Fibroblast of lung (primary cell): ENCODE measurements around the gene CPE. TPM values are rescaled to one million over a fixed set of nuclear protein-coding genes. Genes with fewer than 3 reads are reported as not detected.
A peak's percentile ranks its signal among the peaks of the same experiment; 100 is the strongest.

Experiments used
- DNase-seq, 2 donors: peaks; one replicate each; pipeline versions ENCODE4 v3.0.0 to v3.0.0-alpha.2; 2010; ENCODE audit warnings: low read depth in 2 of 2
- H2AFZ ChIP-seq: 2 replicates; pipeline ENCODE4 v1.5.1; 2012; ENCODE audit warnings: low read length, control low read depth, inconsistent platforms
- H3K27ac ChIP-seq: 2 replicates; pipeline ENCODE4 v1.5.1; 2011; ENCODE audit warnings: low read length, control low read depth; ENCODE audit not compliant: insufficient read depth
- H3K27me3 ChIP-seq: 2 replicates; pipeline ENCODE4 v1.5.1; 2011; ENCODE audit warnings: mild to moderate bottlenecking, low read length; ENCODE audit not compliant: control insufficient read depth, insufficient read depth
- H3K36me3 ChIP-seq: 2 replicates; pipeline ENCODE4 v1.5.1; 2011; ENCODE audit warnings: low read length; ENCODE audit not compliant: control insufficient read depth, insufficient read depth
- H3K4me1 ChIP-seq: 2 replicates; pipeline ENCODE4 v1.5.1; 2011; ENCODE audit warnings: low read length; ENCODE audit not compliant: control insufficient read depth, insufficient read depth; ENCODE audit errors: extremely low read depth
- H3K4me2 ChIP-seq: 2 replicates; pipeline ENCODE4 v1.5.1; 2011; ENCODE audit warnings: low read length, control low read depth; ENCODE audit not compliant: insufficient read depth; ENCODE audit errors: extremely low read depth
- H3K4me3 ChIP-seq, 4 experiments: fragments of 200-600 bp in 1 of 4; sonication (generic) in 1 of 4; replicated peaks in 1 of 4; 2 replicates each; pipeline ENCODE4 v1.5.1; 2011 to 2016; ENCODE audit warnings: low read length in 4 of 4, low read depth in 3 of 4, mild to moderate bottlenecking in 3 of 4, control low read depth in 2 of 4, inconsistent platforms in 1 of 4, mixed read lengths in 1 of 4; ENCODE audit not compliant: insufficient read depth in 1 of 4; ENCODE audit errors: control extremely low read depth in 1 of 4
- H3K79me2 ChIP-seq: 2 replicates; pipeline ENCODE4 v1.5.1; 2012; ENCODE audit warnings: mild to moderate bottlenecking, low read length, inconsistent platforms; ENCODE audit not compliant: control insufficient read depth, insufficient read depth
- H3K9ac ChIP-seq: 2 replicates; pipeline ENCODE4 v1.5.1; 2011; ENCODE audit warnings: mild to moderate bottlenecking, low read length, control low read depth; ENCODE audit not compliant: insufficient read depth
- H3K9me3 ChIP-seq: 2 replicates; pipeline ENCODE4 v1.5.1; 2012; ENCODE audit warnings: low read depth, low read length; ENCODE audit not compliant: control insufficient read depth, insufficient read depth
- H4K20me1 ChIP-seq: 2 replicates; pipeline ENCODE4 v1.5.1; 2011; ENCODE audit warnings: low read length; ENCODE audit not compliant: control insufficient read depth, insufficient read depth; ENCODE audit errors: extremely low read depth
- EZH2 ChIP-seq: IDR thresholded peaks from 2 replicates; pipeline ENCODE4 v1.5.1; 2012; ENCODE audit warnings: low read length, control low read depth, mild to moderate bottlenecking; ENCODE audit errors: missing control alignments
- polyA plus RNA-seq, 2 donors: library from polyadenylated mRNA; depleted of rRNA in 1 of 2; stranded (reverse) in 1 of 2; unstranded in 1 of 2; fragments of >200 nt; gene quantifications; 2 replicates each; pipeline ENCODE4 v1.2.1, GENCODE V29; 2011 to 2012; ENCODE audit warnings: missing spikeins in 1 of 2
- total RNA-seq: library from RNA; depleted of rRNA; stranded (reverse); fragments of >200 nt; gene quantifications from 2 replicates; pipeline ENCODE4 v1.2.1, GENCODE V29; 2014
- TF ChIP-seq, protein P1 (sequence below), 2 donors: IDR thresholded peaks in 1 of 2; conservative IDR thresholded peaks in 1 of 2; 1 replicate in 1 of 2; 2 replicates in 1 of 2; pipeline ENCODE4 v1.5.1; 2011 to 2012; ENCODE audit warnings: low read length in 2 of 2, control low read depth in 1 of 2, inconsistent platforms in 1 of 2, low read depth in 1 of 2, mild to moderate bottlenecking in 1 of 2

The CPE gene
- total and polyA plus RNA-seq, 2 donors (not counting 1 experiment from before 2014, with no cell fraction given), result 20.2 to 51.7 TPM

- H3K4me3 ChIP-seq, result no peak overlapping the region
- H3K4me2 ChIP-seq, result no peak overlapping the region
- H3K9ac ChIP-seq, result no peak overlapping the region
- H3K36me3 ChIP-seq, result no peaks in the 10 kb centered on the region
- no peak overlapping the region for H3K27ac ChIP-seq
- no peaks in the 10 kb centered on the region for H3K79me2 ChIP-seq
- no peaks in the 10 kb centered on the region for H3K9me3 ChIP-seq
- no peak for DNase-seq
- H3K27me3 ChIP-seq, result no peaks in the 10 kb centered on the region
- H3K4me1 ChIP-seq, result peaks cover 2% of the 10 kb centered on the region
- no peaks in the 10 kb centered on the region for H4K20me1 ChIP-seq
- no peak overlapping the region for H2AFZ ChIP-seq
- TF ChIP-seq, protein P1, sequence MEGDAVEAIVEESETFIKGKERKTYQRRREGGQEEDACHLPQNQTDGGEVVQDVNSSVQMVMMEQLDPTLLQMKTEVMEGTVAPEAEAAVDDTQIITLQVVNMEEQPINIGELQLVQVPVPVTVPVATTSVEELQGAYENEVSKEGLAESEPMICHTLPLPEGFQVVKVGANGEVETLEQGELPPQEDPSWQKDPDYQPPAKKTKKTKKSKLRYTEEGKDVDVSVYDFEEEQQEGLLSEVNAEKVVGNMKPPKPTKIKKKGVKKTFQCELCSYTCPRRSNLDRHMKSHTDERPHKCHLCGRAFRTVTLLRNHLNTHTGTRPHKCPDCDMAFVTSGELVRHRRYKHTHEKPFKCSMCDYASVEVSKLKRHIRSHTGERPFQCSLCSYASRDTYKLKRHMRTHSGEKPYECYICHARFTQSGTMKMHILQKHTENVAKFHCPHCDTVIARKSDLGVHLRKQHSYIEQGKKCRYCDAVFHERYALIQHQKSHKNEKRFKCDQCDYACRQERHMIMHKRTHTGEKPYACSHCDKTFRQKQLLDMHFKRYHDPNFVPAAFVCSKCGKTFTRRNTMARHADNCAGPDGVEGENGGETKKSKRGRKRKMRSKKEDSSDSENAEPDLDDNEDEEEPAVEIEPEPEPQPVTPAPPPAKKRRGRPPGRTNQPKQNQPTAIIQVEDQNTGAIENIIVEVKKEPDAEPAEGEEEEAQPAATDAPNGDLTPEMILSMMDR (conservative IDR thresholded peaks at IDR 0.05 in 1 of 2, IDR thresholded peaks at IDR 0.05 in 1 of 2; ENCODE audit: low read depth in 1 of 2, low read length in 2 of 2), result no peak
- no peak for TF ChIP-seq EZH2
Observed at GRCh38 chr4:165382640-165383039, 3.8 kb downstream of the CPE start.

DNA sequence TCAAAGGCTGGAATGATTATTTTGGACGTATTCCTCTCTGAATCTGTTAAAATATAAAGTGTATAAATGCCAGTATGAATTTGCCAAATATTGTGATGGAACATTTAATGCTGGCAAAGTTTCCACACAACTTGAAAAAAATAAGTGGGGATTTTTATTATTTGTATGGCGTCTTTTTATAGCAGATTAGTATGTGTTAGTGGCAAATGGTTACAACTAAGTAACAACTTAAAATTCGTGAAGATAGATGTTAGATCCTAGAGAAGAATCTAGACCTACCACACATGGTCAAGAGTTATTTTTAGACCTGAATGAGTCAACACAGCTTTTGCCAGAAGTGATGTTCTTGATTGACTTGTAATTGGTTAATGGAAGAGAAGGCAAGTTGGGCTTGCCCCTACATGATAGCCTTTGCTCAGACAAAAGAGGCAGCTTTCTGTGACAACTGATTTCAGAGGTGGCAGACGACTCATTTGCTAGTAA, 4.8 kb downstream of the CPE start:
- TF ChIP-seq EZH2, result no peak
- TF ChIP-seq, protein P1 (conservative IDR thresholded peaks at IDR 0.05 in 1 of 2, IDR thresholded peaks at IDR 0.05 in 1 of 2; ENCODE audit: low read depth in 1 of 2, low read length in 2 of 2), result no peak
- no peaks in the 10 kb centered on the region for H3K27me3 ChIP-seq
- H2AFZ ChIP-seq, result no peak overlapping the region
- no peaks in the 10 kb centered on the region for H4K20me1 ChIP-seq
- H3K9me3 ChIP-seq, result no peaks in the 10 kb centered on the region
- peak; percentile 52 to 60 for DNase-seq
- H3K9ac ChIP-seq, result no peak overlapping the region
- H3K27ac ChIP-seq, result no peak overlapping the region
- H3K36me3 ChIP-seq, result no peaks in the 10 kb centered on the region
- no peak overlapping the region for H3K4me3 ChIP-seq
- no peaks in the 10 kb centered on the region for H3K79me2 ChIP-seq
- H3K4me2 ChIP-seq, result no peak overlapping the region
- H3K4me1 ChIP-seq, result peaks cover under 1% of the 10 kb centered on the region

GRCh38 chr4:165384186-165384585, 5.4 kb downstream of the CPE start:
- no peak for TF ChIP-seq EZH2
- TF ChIP-seq, protein P1 (conservative IDR thresholded peaks at IDR 0.05 in 1 of 2, IDR thresholded peaks at IDR 0.05 in 1 of 2; ENCODE audit: low read depth in 1 of 2, low read length in 2 of 2), result no peak
- Histone ChIP-seq H4K20me1 (no peaks in the 10 kb centered on the region), H3K4me2 (no peak overlapping the region), H3K4me1 (no peaks in the 10 kb centered on the region), H3K79me2 (no peaks in the 10 kb centered on the region), H3K36me3 (no peaks in the 10 kb centered on the region), H3K9ac (no peak overlapping the region), H3K9me3 (no peaks in the 10 kb centered on the region), H3K4me3 (no peak overlapping the region), H3K27me3 (no peaks in the 10 kb centered on the region), H2AFZ (no peak overlapping the region), H3K27ac (no peak overlapping the region)
- no peak for DNase-seq
